HAP-1 (cell line): ENCODE data around the gene CAMK1D.
A peak's percentile ranks its signal among the peaks of the same experiment; 100 is the strongest.

Experiments
- DNase-seq, 2 experiments: peaks; one replicate each; pipeline ENCODE4 v3.0.0-alpha.2; 2016 to 2020; ENCODE audit warnings: low spot score in 2 of 2
- H3K27me3 ChIP-seq: fragments of 250-450 bp; sonication (Bioruptor Pico); 2 replicates; pipeline ENCODE4 v1.5.1; 2020; ENCODE audit warnings: low read depth, mild to moderate bottlenecking, moderate library complexity
- H3K36me3 ChIP-seq: fragments of 250-450 bp; sonication (Bioruptor Pico); replicated peaks from 2 replicates; pipeline ENCODE4 v1.5.1; 2020; ENCODE audit warnings: mild to moderate bottlenecking
- H3K4me1 ChIP-seq: fragments of 250-450 bp; sonication (Bioruptor Pico); 2 replicates; pipeline ENCODE4 v1.5.1; 2020; ENCODE audit warnings: mild to moderate bottlenecking
- H3K4me3 ChIP-seq: fragments of 250-450 bp; sonication (Bioruptor Pico); 2 replicates; pipeline ENCODE4 v1.5.1; 2020; ENCODE audit warnings: mild to moderate bottlenecking, moderate library complexity
- H3K9me3 ChIP-seq: fragments of 250-450 bp; sonication (Bioruptor Pico); 2 replicates; pipeline ENCODE4 v1.5.1; 2020; ENCODE audit warnings: mild to moderate bottlenecking, moderate library complexity
- in situ Hi-C: fragments of 300-500 bp; cut with MboI; formaldehyde crosslinking; loops from 3 replicates; pipeline ENCODE4 v1.14.3; 2020; ENCODE audit warnings: low sequenced_read_pairs, inconsistent platforms, mixed read lengths

The CAMK1D gene

DNA sequence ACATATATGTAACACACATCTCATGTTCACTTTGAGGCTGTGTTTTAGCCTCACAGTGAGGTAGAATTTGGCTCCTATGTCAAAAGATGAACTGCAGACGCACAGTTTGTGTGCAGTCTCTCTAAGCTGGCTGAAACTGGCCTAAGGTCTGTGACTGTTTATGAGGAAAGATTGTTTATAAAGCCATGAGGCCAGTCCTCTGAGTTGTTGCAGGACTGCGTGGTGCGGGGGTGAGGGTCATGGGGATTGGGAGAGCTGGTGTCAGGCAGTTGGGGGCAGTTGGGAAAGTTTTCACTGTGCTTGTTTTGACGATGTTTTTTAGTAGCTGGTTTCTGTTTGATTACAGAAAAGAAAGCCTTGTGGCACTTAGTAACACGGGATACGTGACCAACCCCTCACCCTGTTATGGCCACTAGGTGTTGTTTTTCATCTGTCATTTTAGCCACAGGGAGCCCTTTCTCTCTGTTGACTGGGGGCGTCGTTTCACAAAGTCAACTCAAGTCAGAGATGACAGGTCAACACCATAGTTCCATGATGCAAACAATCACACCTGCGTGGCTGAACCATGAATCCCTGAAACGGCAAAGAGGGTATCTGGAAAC is 341.3 kb downstream of the CAMK1D start:
- Histone ChIP-seq H3K4me1 (no peaks in the 10 kb centered on the region), H3K36me3 (no peaks in the 10 kb centered on the region), H3K9me3 (no peaks in the 10 kb centered on the region), H3K4me3 (no peak overlapping the region), H3K27me3 (no peaks in the 10 kb centered on the region)
- no peak for DNase-seq
- in situ Hi-C loops, result no loop called here

DNA sequence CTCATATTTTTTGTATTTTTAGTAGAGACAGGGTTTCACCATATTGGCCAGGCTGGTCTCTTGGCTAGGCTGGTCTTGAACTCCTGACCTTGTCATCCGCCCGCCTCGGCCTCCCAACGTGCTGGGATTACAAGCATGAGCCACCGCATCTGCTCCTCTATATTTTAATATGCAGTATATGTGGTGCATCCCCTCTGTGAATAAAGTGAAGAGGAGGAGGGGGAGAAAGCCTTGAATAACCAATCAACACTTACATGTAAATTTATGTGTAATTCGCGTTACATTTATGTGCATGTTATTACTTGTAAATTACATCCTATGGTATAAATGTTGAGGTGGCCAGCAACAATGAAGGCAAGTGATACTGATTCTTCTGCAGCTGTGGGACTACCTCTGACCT is 342.2 kb downstream of the CAMK1D start:
- Histone ChIP-seq H3K4me1 (no peaks in the 10 kb centered on the region), H3K4me3 (no peak overlapping the region), H3K27me3 (no peaks in the 10 kb centered on the region), H3K9me3 (no peaks in the 10 kb centered on the region), H3K36me3 (no peaks in the 10 kb centered on the region)
- in situ Hi-C loops, result no loop called here
- no peak for DNase-seq

DNA sequence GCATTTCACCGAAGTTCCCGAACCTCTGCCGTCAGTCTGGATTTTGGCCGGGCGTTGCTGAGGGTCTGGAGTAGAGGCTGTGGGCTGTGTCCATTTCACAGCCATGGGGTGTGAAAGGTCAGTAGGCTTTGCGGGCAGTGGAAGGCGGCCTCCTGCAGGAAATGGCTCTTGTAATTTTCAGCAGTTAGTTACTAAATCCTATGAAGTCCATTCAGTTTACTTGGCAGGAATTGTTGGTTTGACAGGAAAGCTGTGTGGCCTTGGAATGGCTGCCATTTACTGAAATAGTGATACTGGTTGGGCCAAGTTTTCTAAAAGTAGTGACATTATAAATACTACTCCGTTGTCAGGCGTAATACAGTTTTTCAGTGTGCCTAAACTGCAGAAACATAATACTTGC is 348.4 kb downstream of the CAMK1D start:
- H3K4me3 ChIP-seq, result no peak overlapping the region
- no peaks in the 10 kb centered on the region for H3K27me3 ChIP-seq
- in situ Hi-C loops, result no loop called here
- no peak for DNase-seq
- H3K4me1 ChIP-seq, result no peaks in the 10 kb centered on the region
- no peaks in the 10 kb centered on the region for H3K36me3 ChIP-seq
- no peaks in the 10 kb centered on the region for H3K9me3 ChIP-seq

DNA sequence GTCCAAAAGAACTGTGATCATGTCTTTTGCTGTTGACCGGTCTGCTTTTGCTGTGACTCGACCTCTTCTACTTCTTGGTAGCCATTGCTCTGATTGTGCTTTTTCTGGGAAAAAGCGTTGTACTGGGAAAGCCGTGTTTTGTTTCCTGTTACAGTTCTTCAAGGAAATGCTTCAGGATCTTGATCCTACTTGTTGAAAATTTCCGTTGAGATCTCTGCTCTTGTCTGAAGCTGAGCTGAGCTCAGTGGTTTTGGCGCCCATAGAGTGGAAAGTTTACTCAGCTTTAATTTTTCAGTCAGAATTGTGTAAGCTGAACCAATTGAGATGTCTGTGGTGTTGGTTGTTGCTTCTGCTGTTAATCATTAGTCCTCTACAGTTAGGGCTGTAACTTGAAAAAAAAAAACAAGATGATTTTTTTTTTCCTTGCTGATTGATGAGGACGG is 349.9 kb downstream of the CAMK1D start:
- DNase-seq, result no peak
- Histone ChIP-seq H3K36me3 (no peaks in the 10 kb centered on the region), H3K4me1 (no peaks in the 10 kb centered on the region), H3K27me3 (no peaks in the 10 kb centered on the region), H3K4me3 (no peak overlapping the region), H3K9me3 (no peaks in the 10 kb centered on the region)
- in situ Hi-C loops, result no loop called here

DNA sequence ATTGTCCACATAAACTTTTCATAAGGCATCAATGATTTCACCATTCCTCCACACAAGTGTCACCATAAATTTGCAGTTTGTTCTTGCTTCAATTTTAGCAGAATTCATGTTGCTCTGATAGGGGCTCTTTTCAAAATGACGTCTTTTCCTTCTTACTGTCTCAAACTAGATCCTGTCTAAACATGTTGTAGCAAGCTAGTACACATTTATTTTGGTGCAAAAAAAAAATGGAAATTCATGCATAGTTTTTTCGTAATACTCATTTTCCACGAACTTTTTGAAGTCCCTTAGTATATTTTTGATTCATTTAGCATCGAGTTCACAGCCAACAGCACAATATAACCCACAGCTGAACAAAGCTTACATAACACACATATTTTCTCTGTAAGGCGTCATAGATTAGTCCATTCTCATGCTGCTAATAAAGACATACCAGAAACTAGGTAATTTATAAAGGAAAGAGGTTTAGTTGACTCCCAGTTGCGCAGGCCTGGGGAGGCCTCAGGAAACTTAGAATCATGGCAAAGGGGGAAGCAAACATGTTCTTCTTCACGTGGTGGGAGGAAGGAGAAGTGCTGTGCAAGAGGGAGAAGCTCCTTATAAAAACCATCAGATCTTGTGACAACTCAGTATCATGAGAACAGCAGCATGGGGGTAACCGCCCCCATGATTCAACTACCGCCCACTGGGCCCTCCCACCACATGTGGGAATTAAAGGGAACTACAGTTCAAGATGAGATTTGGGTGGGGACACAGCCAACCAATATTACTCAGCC is 350.6 kb downstream of the CAMK1D start:
- Histone ChIP-seq H3K9me3 (no peaks in the 10 kb centered on the region), H3K4me1 (no peaks in the 10 kb centered on the region), H3K4me3 (no peak overlapping the region), H3K36me3 (no peaks in the 10 kb centered on the region), H3K27me3 (no peaks in the 10 kb centered on the region)
- no peak for DNase-seq
- in situ Hi-C loops, result loop anchor here (25.0 kb wide), 1 partner anchor 362 kb away; no protein-coding TSS in a partner anchor

DNA sequence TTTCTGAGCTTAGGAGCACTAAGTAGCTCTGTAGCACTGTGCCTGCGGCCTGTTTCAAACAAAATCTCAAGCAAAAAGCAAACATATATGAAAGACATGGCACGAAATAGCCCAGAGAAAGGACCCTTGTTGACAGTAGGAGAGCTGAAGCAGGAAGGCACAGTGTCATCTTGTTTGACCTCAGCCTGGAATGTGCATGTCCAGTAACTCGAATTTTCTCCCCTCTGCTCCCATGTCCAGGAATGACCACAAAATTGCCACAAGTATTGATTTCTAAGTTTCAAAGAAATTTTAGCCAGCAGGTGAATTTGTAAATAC is 351.2 kb downstream of the CAMK1D start:
- H3K36me3 ChIP-seq, result no peaks in the 10 kb centered on the region
- DNase-seq, result no peak
- in situ Hi-C loops, result loop anchor here (25.0 kb wide), 1 partner anchor 362 kb away; no protein-coding TSS in a partner anchor
- no peaks in the 10 kb centered on the region for H3K9me3 ChIP-seq
- H3K4me1 ChIP-seq, result no peaks in the 10 kb centered on the region
- no peak overlapping the region for H3K4me3 ChIP-seq
- H3K27me3 ChIP-seq, result no peaks in the 10 kb centered on the region

DNA sequence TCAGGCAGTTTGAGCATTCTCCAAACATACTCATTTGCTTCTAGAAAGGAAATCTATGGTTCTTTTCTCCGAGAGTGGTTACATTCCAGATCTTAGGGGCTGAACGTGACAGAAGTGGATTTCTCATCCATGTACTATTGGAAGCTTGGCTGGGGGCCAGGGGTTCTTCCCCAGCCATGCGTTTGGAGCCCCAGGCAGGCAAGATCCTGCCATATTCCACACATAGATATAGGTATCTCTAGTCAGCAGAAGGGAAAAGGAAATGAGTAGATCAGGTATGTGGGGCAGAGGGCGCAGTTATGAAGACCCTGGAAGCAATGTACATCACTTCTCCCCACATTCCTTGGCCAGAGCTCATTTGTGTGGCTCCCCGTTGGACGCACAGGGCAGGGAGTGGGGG is 352.3 kb downstream of the CAMK1D start:
- Histone ChIP-seq H3K4me3 (no peak overlapping the region), H3K4me1 (no peaks in the 10 kb centered on the region), H3K36me3 (no peaks in the 10 kb centered on the region), H3K9me3 (no peaks in the 10 kb centered on the region), H3K27me3 (no peaks in the 10 kb centered on the region)
- no peak for DNase-seq
- in situ Hi-C loops, result loop anchor here (25.0 kb wide), 1 partner anchor 361 kb away; no protein-coding TSS in a partner anchor

DNA sequence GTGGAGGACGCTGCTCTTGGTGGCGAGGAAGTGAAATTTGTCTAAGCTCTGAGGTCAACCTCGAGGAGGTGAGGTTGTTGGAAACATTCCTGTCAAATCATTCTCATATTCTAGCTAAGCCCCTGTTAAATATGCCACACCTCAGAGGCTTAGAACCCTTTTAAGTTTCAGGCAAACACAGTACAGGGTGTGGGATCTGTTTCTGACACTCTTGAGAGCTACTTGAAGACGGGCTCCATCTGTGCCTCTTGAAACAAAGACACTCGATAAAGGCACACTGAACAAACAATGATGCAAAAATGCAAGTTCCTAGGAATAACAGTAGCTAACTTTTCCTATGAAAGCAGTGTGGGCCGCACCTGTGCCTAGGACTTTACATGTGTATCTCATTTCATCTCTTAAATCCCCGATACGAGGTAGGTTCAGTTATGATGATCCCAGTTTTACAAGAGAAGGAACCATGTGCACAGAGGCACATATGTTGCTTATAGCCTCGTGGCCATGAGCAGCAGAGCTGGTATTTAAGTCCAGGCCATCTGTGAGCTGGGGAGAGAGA is 352.9 kb downstream of the CAMK1D start:
- no peak for DNase-seq
- no peaks in the 10 kb centered on the region for H3K27me3 ChIP-seq
- no peaks in the 10 kb centered on the region for H3K9me3 ChIP-seq
- H3K36me3 ChIP-seq, result no peaks in the 10 kb centered on the region
- H3K4me3 ChIP-seq, result no peak overlapping the region
- H3K4me1 ChIP-seq, result no peaks in the 10 kb centered on the region
- in situ Hi-C loops, result loop anchor here (25.0 kb wide), 1 partner anchor 360 kb away; no protein-coding TSS in a partner anchor

DNA sequence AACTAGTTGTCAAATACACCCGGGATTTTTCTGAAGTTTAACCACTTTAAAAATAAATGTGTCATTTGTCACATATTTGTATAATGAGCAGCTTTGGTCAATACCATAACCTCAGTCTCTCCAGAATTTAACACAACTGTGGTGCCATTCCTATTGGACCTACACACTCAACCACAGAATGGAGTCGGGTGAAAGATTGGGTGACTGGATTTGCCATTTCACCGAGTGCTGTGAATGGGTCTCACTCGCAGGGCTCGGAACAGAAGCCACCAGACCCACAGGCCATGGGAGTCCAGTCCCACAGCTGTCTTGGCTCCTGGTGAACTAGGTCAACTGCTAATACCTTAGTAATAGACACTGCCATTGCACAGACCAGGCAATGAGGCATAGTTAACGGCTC is 353.8 kb downstream of the CAMK1D start:
- DNase-seq, result no peak
- in situ Hi-C loops, result loop anchor here (25.0 kb wide), 1 partner anchor 359 kb away; no protein-coding TSS in a partner anchor
- no peaks in the 10 kb centered on the region for H3K9me3 ChIP-seq
- no peaks in the 10 kb centered on the region for H3K36me3 ChIP-seq
- no peaks in the 10 kb centered on the region for H3K27me3 ChIP-seq
- no peaks in the 10 kb centered on the region for H3K4me1 ChIP-seq
- no peak overlapping the region for H3K4me3 ChIP-seq

DNA sequence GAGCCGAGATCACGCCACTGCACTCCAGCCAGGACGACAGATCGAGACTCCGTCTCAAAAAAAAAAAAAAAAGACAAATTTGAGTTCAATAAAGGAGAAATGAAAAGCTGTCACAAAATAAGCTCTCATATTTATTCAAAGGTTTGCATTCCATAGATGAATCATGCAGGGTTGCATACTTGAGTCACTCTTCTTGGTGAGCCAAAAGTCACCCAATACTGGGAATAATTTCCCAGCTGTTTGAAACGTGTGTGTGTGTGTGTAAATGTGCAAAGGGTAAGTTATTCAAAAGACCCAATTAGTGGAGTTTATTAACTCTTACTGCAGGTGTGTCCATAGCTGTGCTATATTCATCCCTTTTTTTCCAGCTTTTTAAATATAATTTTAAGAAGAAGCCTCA is 354.5 kb downstream of the CAMK1D start:
- in situ Hi-C loops, result loop anchor here (25.0 kb wide), 1 partner anchor 358 kb away; no protein-coding TSS in a partner anchor
- Histone ChIP-seq H3K9me3 (no peaks in the 10 kb centered on the region), H3K27me3 (no peaks in the 10 kb centered on the region), H3K4me3 (no peak overlapping the region), H3K36me3 (no peaks in the 10 kb centered on the region), H3K4me1 (no peaks in the 10 kb centered on the region)
- no peak for DNase-seq

DNA sequence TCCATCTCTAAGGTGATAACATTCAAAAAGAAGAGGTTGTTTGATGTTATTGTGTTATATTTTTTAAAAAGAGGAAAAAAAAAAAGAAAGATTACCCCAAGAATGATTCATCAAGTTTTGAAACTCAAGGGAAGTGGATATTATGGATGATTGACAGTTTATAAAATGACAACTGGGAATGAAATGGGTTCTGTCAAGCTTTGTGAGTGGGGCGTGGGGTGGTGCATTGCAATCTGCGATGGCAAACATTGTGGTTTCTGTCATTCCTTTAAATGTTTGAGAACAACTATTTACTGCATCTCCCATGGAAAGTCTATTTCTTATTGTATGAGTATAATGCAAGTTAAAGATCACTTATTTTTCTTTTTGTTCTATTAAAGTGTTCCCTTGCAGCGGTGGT is 355.1 kb downstream of the CAMK1D start:
- H3K4me1 ChIP-seq, result no peaks in the 10 kb centered on the region
- in situ Hi-C loops, result loop anchor here (25.0 kb wide), 1 partner anchor 358 kb away; no protein-coding TSS in a partner anchor
- H3K27me3 ChIP-seq, result no peaks in the 10 kb centered on the region
- no peaks in the 10 kb centered on the region for H3K36me3 ChIP-seq
- DNase-seq, result no peak
- no peak overlapping the region for H3K4me3 ChIP-seq
- H3K9me3 ChIP-seq, result no peaks in the 10 kb centered on the region

DNA sequence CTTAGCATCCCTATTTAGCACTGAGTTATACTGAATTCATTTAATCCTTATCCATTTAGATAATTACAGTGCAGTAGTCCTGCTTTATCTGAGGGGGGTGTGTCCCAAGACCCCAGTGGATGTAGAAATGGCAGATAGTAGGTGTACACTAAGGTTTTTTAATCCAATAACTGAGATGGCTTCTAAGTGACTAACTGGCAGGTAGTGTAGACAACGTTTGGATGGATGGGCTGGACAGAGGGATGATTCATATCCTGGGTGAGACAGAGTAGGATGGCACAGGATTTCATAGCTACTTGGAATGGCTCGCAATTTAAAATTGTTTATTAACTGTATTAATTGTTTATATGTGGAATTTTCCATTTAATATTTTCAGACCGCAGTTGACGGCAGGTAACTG is 356.6 kb downstream of the CAMK1D start:
- Histone ChIP-seq H3K27me3 (no peaks in the 10 kb centered on the region), H3K4me1 (no peaks in the 10 kb centered on the region), H3K36me3 (no peaks in the 10 kb centered on the region), H3K9me3 (no peaks in the 10 kb centered on the region), H3K4me3 (no peak overlapping the region)
- DNase-seq, result no peak
- in situ Hi-C loops, result loop anchor here (25.0 kb wide), 1 partner anchor 356 kb away; no protein-coding TSS in a partner anchor

DNA sequence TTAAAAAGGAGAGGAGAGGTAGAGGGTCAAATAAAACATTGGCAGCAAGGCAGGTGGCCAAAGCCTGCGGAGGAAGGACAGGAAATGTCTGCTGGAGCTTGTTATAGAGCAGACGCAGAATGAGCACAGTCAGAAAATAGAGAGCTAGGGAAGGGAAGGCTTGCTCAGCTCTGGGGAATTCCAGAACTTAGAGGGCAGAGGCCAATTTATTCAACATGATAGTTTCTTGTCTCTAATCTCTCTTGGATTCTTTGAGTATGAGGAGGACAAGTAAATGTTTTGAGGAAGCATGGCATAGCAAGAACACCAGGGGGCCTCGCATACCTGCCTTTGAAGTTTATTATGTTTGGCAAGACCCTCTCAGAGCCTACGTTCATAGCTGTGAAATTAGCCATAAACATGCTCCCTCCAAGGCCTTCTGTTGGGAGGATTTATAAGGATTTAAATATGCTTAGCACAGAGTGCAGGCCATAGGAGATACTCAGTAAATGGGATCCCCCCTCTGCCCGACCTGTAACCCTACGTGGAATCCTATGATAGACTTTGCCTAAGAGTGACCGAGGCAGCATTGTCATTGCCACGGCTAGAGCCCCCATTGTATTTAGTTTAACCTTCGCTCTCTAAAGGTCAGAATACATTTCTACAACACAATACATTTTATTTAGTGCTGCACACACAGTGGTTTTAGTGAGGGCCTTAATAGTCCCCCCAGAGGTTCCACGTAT is 358.3 kb downstream of the CAMK1D start:
- peak; percentile 50 to 60 for DNase-seq
- H3K4me1 ChIP-seq, result no peaks in the 10 kb centered on the region
- H3K27me3 ChIP-seq, result no peaks in the 10 kb centered on the region
- no peak overlapping the region for H3K4me3 ChIP-seq
- H3K9me3 ChIP-seq, result no peaks in the 10 kb centered on the region
- no peaks in the 10 kb centered on the region for H3K36me3 ChIP-seq
- in situ Hi-C loops, result loop anchor here (25.0 kb wide), 1 partner anchor 355 kb away; no protein-coding TSS in a partner anchor
